A673 (cell line): ENCODE data around the gene OPTC. TPM values are rescaled to one million over a fixed set of nuclear protein-coding genes. Genes with fewer than 3 reads are reported as not detected.

Experiments used
- BruUV-seq: library from RNA; stranded (reverse); fragments of 400-500 nt; replicated peaks from 2 replicates; lab custom pipeline; 2021; lab: Mats Ljungman, UMichigan
- CTCF ChIA-PET: fragments of 300-600 bp; sonication (Branson Sonifier 250); formaldehyde crosslinking; loops from one replicate; lab custom pipeline; 2022; ENCODE audit warnings: antibody characterized with exemption; lab: Charles Lee
- POLR2A ChIA-PET: fragments of 300-600 bp; sonication (Branson Sonifier 250); formaldehyde crosslinking; loops from one replicate; lab custom pipeline; 2022; ENCODE audit warnings: antibody characterized with exemption; ENCODE audit not compliant: low non-redundant PET; lab: Charles Lee
- DNase-seq: peaks from one replicate; pipeline ENCODE4 v3.0.0-alpha.2; 2015; ENCODE audit warnings: low spot score
- H3K27ac ChIP-seq: fragments of 200-600 bp; sonication (generic); 2 replicates; pipeline ENCODE4 v1.5.1; 2016; ENCODE audit warnings: mixed run types, low read depth, mild to moderate bottlenecking, mixed read lengths, antibody characterized with exemption, low read length; ENCODE audit not compliant: poor library complexity, severe bottlenecking
- H3K27me3 ChIP-seq: fragments of 200-600 bp; sonication (generic); replicated peaks from 2 replicates; pipeline ENCODE4 v1.6.1; 2017; ENCODE audit warnings: mixed run types, low read depth, mild to moderate bottlenecking, mixed read lengths, antibody characterized with exemption, low read length; ENCODE audit not compliant: insufficient read depth, poor library complexity
- H3K36me3 ChIP-seq: fragments of 200-600 bp; sonication (generic); 2 replicates; pipeline ENCODE4 v1.6.1; 2016; ENCODE audit warnings: mixed run types, mild to moderate bottlenecking, mixed read lengths, antibody characterized with exemption, low read length; ENCODE audit not compliant: insufficient read depth, poor library complexity, severe bottlenecking
- H3K4me1 ChIP-seq: fragments of 200-600 bp; sonication (generic); 2 replicates; pipeline ENCODE4 v1.6.1; 2017; ENCODE audit warnings: mixed run types, mild to moderate bottlenecking, mixed read lengths, antibody characterized with exemption, low read length; ENCODE audit not compliant: insufficient read depth, poor library complexity, severe bottlenecking
- H3K4me3 ChIP-seq: fragments of 200-600 bp; sonication (generic); 2 replicates; pipeline ENCODE4 v1.5.1; 2016; ENCODE audit warnings: low read depth, mixed run types, mild to moderate bottlenecking, mixed read lengths, low read length; ENCODE audit not compliant: poor library complexity, severe bottlenecking
- H3K9me3 ChIP-seq: fragments of 200-600 bp; sonication (generic); 2 replicates; pipeline ENCODE4 v1.6.1; 2016; ENCODE audit warnings: mixed run types, low read depth, mild to moderate bottlenecking, mixed read lengths, antibody characterized with exemption, low read length; ENCODE audit not compliant: poor library complexity, severe bottlenecking
- EZH2 ChIP-seq: fragments of 200-600 bp; sonication (generic); IDR thresholded peaks from 2 replicates; pipeline ENCODE4 v1.6.1; 2017; ENCODE audit warnings: borderline replicate concordance, low read depth, mild to moderate bottlenecking, mixed read lengths, antibody characterized with exemption, low read length; ENCODE audit not compliant: poor library complexity, severe bottlenecking
- intact Hi-C: fragments of 100-400 bp; cut with micrococcal nuclease; formaldehyde crosslinking; loops from one replicate; pipeline ENCODE4 v1.10.0; 2022; ENCODE audit not compliant: unreplicated experiment
- total RNA-seq: library from RNA; stranded (reverse); gene quantifications from 2 replicates; pipeline ENCODE4 v1.2.3, GENCODE V29; 2021
- TF ChIP-seq, protein P1 (sequence below): fragments of 300-800, 200-600 bp; sonication (generic); conservative IDR thresholded peaks from 2 replicates; pipeline ENCODE4 v1.5.1; 2017; ENCODE audit warnings: low read depth, mild to moderate bottlenecking, antibody characterized with exemption, low read length, moderate library complexity, mixed read lengths

Gene OPTC
- total RNA-seq, 1 experiment from 2014 or later, result not detected

DNA sequence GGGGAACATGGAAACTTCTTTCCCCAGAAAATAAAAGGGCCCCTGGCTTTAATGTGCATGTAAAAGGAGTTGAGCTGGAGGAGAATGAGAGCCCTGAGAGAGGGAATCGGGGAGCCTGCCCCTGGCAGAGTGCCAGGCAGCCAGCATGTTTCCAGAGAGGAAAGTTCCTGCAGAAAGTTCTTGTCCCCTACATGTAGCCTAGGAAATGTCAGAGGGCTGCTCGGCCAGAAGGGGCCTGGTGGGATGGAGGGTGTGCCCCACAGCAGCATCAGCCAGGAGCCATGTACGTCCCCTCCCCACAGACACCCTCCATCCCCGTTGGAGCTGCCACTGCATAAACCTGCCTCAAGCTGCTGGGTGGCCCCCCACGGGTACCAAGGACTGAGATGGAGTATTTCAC is 23.7 kb upstream of the OPTC start:
- no peaks in the 10 kb centered on the region for H3K27me3 ChIP-seq
- BruUV-seq, result no TSS peak
- POLR2A ChIA-PET, result no interaction called here
- H3K27ac ChIP-seq, result no peak overlapping the region
- H3K4me3 ChIP-seq, result no peak overlapping the region
- CTCF ChIA-PET, result no interaction called here
- no peaks in the 10 kb centered on the region for H3K4me1 ChIP-seq
- TF ChIP-seq EZH2, result no peak
- TF ChIP-seq, protein P1, sequence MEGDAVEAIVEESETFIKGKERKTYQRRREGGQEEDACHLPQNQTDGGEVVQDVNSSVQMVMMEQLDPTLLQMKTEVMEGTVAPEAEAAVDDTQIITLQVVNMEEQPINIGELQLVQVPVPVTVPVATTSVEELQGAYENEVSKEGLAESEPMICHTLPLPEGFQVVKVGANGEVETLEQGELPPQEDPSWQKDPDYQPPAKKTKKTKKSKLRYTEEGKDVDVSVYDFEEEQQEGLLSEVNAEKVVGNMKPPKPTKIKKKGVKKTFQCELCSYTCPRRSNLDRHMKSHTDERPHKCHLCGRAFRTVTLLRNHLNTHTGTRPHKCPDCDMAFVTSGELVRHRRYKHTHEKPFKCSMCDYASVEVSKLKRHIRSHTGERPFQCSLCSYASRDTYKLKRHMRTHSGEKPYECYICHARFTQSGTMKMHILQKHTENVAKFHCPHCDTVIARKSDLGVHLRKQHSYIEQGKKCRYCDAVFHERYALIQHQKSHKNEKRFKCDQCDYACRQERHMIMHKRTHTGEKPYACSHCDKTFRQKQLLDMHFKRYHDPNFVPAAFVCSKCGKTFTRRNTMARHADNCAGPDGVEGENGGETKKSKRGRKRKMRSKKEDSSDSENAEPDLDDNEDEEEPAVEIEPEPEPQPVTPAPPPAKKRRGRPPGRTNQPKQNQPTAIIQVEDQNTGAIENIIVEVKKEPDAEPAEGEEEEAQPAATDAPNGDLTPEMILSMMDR, result no peak
- H3K36me3 ChIP-seq, result no peaks in the 10 kb centered on the region
- no peak for DNase-seq
- intact Hi-C loops, result no loop called here
- H3K9me3 ChIP-seq, result no peaks in the 10 kb centered on the region

DNA sequence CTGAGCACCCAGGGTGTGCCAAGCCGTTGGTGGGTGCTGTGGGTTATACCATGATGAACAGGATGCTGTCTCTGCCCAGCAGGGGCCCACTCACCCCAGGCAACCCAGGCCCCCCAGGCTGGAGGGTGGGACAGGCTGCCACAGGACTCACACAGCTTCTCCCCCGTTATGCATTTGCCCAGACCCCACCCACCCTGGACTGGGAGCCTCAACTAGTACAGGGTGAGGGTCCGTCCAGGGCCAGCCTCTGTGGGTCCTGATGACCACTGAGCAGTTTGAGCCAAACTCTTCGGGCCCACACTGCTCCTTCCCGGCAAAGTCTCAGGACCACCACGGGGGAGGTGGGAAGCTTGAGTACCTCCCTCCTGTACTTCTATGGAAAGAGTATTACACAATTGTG is 22.1 kb upstream of the OPTC start:
- Histone ChIP-seq H3K36me3 (no peaks in the 10 kb centered on the region), H3K9me3 (no peaks in the 10 kb centered on the region), H3K4me1 (no peaks in the 10 kb centered on the region), H3K27ac (no peak overlapping the region), H3K4me3 (no peak overlapping the region), H3K27me3 (no peaks in the 10 kb centered on the region)
- DNase-seq, result no peak
- intact Hi-C loops, result no loop called here
- ChIA-PET CTCF (no interaction called here), POLR2A (no interaction called here)
- BruUV-seq, result no TSS peak
- TF ChIP-seq, protein P1, result no peak
- TF ChIP-seq EZH2, result no peak

DNA sequence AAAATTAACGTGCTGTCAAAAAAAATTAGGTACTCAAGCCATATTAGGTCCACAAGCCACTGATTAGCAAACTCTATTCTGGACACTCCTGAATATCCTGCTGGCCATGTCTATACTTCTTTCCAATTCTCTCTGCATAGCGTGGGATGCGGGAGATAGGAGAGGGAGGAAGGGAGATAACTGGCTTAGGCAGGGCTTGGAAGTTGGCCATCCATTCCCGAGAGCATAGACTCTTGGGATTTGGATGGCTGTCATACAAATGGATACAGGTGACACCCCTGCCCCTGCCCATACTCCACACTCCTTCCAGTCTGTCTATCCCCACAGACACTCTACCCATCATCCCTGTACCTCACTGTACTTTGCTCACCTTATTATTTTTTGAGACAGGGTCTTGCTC is 20.7 kb upstream of the OPTC start:
- intact Hi-C loops, result no loop called here
- TF ChIP-seq, protein P1, result no peak
- TF ChIP-seq EZH2, result no peak
- Histone ChIP-seq H3K27me3 (no peaks in the 10 kb centered on the region), H3K4me3 (no peak overlapping the region), H3K4me1 (no peaks in the 10 kb centered on the region), H3K36me3 (no peaks in the 10 kb centered on the region), H3K9me3 (no peaks in the 10 kb centered on the region), H3K27ac (no peak overlapping the region)
- CTCF ChIA-PET, result no interaction called here
- POLR2A ChIA-PET, result interaction anchor here (0.6 kb wide), 1 partner anchor 814 kb away, joined by 3 read pairs; no protein-coding TSS in a partner anchor
- DNase-seq, result no peak
- BruUV-seq, result no TSS peak
